ENCODE results near the gene BEGAIN.

BEGAIN gene

GRCh38 chr14:100569734-100570286 lies 17.4 kb downstream of the BEGAIN start:
- no peak for TF ChIP-seq CTCF (IDR thresholded peaks at IDR 0.05; ENCODE audit: low read depth, low read length, missing control alignments)

GRCh38 chr14:100568998-100569733 lies 18.1 kb downstream of the BEGAIN start:
- in situ Hi-C loops (cut with HindIII; ENCODE audit: low sequenced_read_pairs): no loop called here
- no peak for DNase-seq (ENCODE audit: low read depth)
- no peak for TF ChIP-seq CTCF (IDR thresholded peaks at IDR 0.05; ENCODE audit: low read depth, low read length, missing control alignments)
- H3K4me3 ChIP-seq (ENCODE audit: low read depth, low read length): peak overlapping the region; percentile 40

More at GRCh38 chr14:100569734-100570286, 17.4 kb downstream of the BEGAIN start:
- DNase-seq (ENCODE audit: low read depth): no peak
- H3K4me3 ChIP-seq (ENCODE audit: low read depth, low read length): peak overlapping the region; percentile 40
- in situ Hi-C loops (cut with HindIII; ENCODE audit: low sequenced_read_pairs): no loop called here

GRCh38 chr14:100568164-100568997 lies 18.8 kb downstream of the BEGAIN start:
- in situ Hi-C loops (cut with HindIII; ENCODE audit: low sequenced_read_pairs): no loop called here
- no peak for DNase-seq (ENCODE audit: low read depth)
- peak overlapping the region; percentile 40 for H3K4me3 ChIP-seq (ENCODE audit: low read depth, low read length)
- TF ChIP-seq CTCF (IDR thresholded peaks at IDR 0.05; ENCODE audit: low read depth, low read length, missing control alignments): no peak

GRCh38 chr14:100567877-100568163 lies 19.4 kb downstream of the BEGAIN start:
- no peak for TF ChIP-seq CTCF (IDR thresholded peaks at IDR 0.05; ENCODE audit: low read depth, low read length, missing control alignments)
- H3K4me3 ChIP-seq (ENCODE audit: low read depth, low read length): peak overlapping the region; percentile 40
- in situ Hi-C loops (cut with HindIII; ENCODE audit: low sequenced_read_pairs): no loop called here
- no peak for DNase-seq (ENCODE audit: low read depth)

GRCh38 chr14:100567009-100567876 lies 20.0 kb downstream of the BEGAIN start:
- H3K4me3 ChIP-seq (ENCODE audit: low read depth, low read length): peak overlapping the region; percentile 40
- DNase-seq (ENCODE audit: low read depth): no peak
- no peak for TF ChIP-seq CTCF (IDR thresholded peaks at IDR 0.05; ENCODE audit: low read depth, low read length, missing control alignments)
- in situ Hi-C loops (cut with HindIII; ENCODE audit: low sequenced_read_pairs): no loop called here

GRCh38 chr14:100566586-100566985 lies 20.6 kb downstream of the BEGAIN start:
- DNase-seq (ENCODE audit: low read depth): no peak
- no peak for TF ChIP-seq CTCF (IDR thresholded peaks at IDR 0.05; ENCODE audit: low read depth, low read length, missing control alignments)
- in situ Hi-C loops (cut with HindIII; ENCODE audit: low sequenced_read_pairs): no loop called here
- peak overlapping the region; percentile 21 for H3K4me3 ChIP-seq (ENCODE audit: low read depth, low read length)

All from astrocyte of the cerebellum (primary cell).